Calu3 (cell line): ENCODE results near the gene SRPK2. TPM values are rescaled to one million over a fixed set of nuclear protein-coding genes. Genes with fewer than 3 reads are reported as not detected.
"Not testable (repeated sequence)": the region's sequence is repeated elsewhere in the genome, so short reads cannot be mapped to it uniquely, and the experiment has no call there.

Source experiments
- BruUV-seq: library from RNA; stranded (reverse); fragments of 400-500 nt; replicated peaks from 2 replicates; lab custom pipeline; 2021; lab: Mats Ljungman, UMichigan
- CTCF ChIA-PET: fragments of 300-600 bp; sonication (Branson Sonifier 250); formaldehyde crosslinking; loops from one replicate; lab custom pipeline; 2022; ENCODE audit warnings: antibody characterized with exemption; lab: Charles Lee
- DNase-seq: peaks from one replicate; pipeline ENCODE4 v3.0.0; 2022
- H3K27ac Mint-ChIP-seq: one replicate; pipeline ENCODE4 v1.8.0; 2022; ENCODE audit warnings: mixed read lengths; ENCODE audit not compliant: unreplicated experiment
- H3K27me3 Mint-ChIP-seq: one replicate; pipeline ENCODE4 v1.8.0; 2022; ENCODE audit warnings: mixed read lengths; ENCODE audit not compliant: unreplicated experiment
- H3K36me3 Mint-ChIP-seq: one replicate; pipeline ENCODE4 v1.8.0; 2022; ENCODE audit warnings: mild to moderate bottlenecking, moderate library complexity, mixed read lengths; ENCODE audit not compliant: insufficient read depth, unreplicated experiment
- H3K4me1 Mint-ChIP-seq: one replicate; pipeline ENCODE4 v1.8.0; 2022; ENCODE audit warnings: mild to moderate bottlenecking, low read depth, mixed read lengths; ENCODE audit not compliant: unreplicated experiment
- H3K4me3 Mint-ChIP-seq: one replicate; pipeline ENCODE4 v1.8.0; 2022; ENCODE audit warnings: mild to moderate bottlenecking, low read depth, moderate library complexity, mixed read lengths; ENCODE audit not compliant: unreplicated experiment
- H3K9me3 Mint-ChIP-seq: one replicate; pipeline ENCODE4 v1.8.0; 2022; ENCODE audit warnings: low read depth, mixed read lengths; ENCODE audit not compliant: unreplicated experiment
- CTCF ChIP-seq: fragments of 200-600 bp; IDR thresholded peaks from one replicate; pipeline ENCODE4 v1.8.0; 2022; ENCODE audit warnings: antibody characterized with exemption; ENCODE audit not compliant: unreplicated experiment
- intact Hi-C: fragments of 100-400 bp; cut with micrococcal nuclease; formaldehyde crosslinking; loops from one replicate; pipeline ENCODE4 v1.10.0; 2022; ENCODE audit not compliant: unreplicated experiment
- total RNA-seq: library from RNA; stranded (reverse); gene quantifications from 2 replicates; pipeline ENCODE4 v1.2.3, GENCODE V29; 2022

SRPK2 gene
- total RNA-seq, 1 experiment from 2014 or later, result 40.2 TPM

- intact Hi-C loops, result no loop called here
- Mint-ChIP-seq H3K9me3 (no peaks in the 10 kb centered on the region), H3K27ac (no peak overlapping the region), H3K27me3 (no peaks in the 10 kb centered on the region), H3K4me3 (no peak overlapping the region), H3K36me3 (peaks cover 4% of the 10 kb centered on the region), H3K4me1 (peaks cover 5% of the 10 kb centered on the region)
- no peak for TF ChIP-seq CTCF
- DNase-seq, result no peak
- CTCF ChIA-PET, result interaction anchor here (0.6 kb wide), 1 partner anchor 22 kb away, joined by 4 read pairs; no protein-coding TSS in a partner anchor
- BruUV-seq, result no TSS peak
These were observed 92.9 kb downstream of the SRPK2 start for GRCh38 chr7:105295596-105296352.

GRCh38 chr7:105294482-105294881 lies 94.2 kb downstream of the SRPK2 start:
- not testable (repeated sequence) for BruUV-seq, H3K27me3 Mint-ChIP-seq

DNA sequence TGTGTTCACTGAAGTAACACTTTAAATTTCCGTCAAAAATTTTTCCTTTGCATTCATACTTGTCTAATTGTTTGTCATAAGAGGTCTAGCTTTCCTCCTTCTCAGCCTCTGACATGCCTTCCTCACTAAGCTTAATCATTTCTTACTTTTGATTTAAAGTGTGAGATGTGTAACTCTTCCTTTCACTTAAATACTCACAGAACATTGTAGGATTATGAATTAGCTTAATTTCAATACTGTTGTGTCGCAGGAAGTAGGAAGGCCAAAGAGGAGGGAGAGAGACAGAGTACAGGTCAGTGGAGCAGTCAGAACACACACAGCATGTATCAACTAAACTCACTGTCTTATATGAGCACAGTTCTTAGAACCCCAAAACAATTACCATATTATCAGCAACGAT lies 99.0 kb downstream of the SRPK2 start:
- H3K4me1 Mint-ChIP-seq, result no peaks in the 10 kb centered on the region
- H3K36me3 Mint-ChIP-seq, result peaks cover 4% of the 10 kb centered on the region
- no peak overlapping the region for H3K4me3 Mint-ChIP-seq
- no peaks in the 10 kb centered on the region for H3K9me3 Mint-ChIP-seq
- BruUV-seq, result no TSS peak
- no peaks in the 10 kb centered on the region for H3K27me3 Mint-ChIP-seq
- CTCF ChIA-PET, result no interaction called here
- H3K27ac Mint-ChIP-seq, result no peak overlapping the region
- TF ChIP-seq CTCF, result no peak
- intact Hi-C loops, result no loop called here
- DNase-seq, result no peak

More at GRCh38 chr7:105294482-105294881, 94.2 kb downstream of the SRPK2 start:
- intact Hi-C loops, H3K9me3 Mint-ChIP-seq, CTCF ChIA-PET, H3K4me3 Mint-ChIP-seq, H3K27ac Mint-ChIP-seq, DNase-seq, H3K4me1 Mint-ChIP-seq, H3K36me3 Mint-ChIP-seq: not testable (repeated sequence)

DNA sequence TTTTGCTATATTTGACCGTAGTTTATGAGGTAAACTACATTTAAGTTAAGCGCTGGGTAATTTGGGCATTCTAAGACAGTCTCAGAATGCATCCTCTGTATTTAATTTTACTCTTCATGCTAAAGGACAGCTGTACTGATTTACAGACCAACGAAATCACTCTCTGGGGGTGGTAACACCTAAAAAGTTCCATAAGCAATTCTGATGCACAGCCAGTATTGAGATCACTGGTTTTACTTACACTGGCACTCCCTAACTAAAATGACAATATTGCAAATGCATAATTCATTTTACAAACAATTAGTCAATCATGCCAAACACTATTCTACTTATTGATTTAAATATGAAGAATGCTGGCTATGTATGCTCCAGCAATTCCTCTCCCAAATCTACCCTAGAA lies 102.3 kb downstream of the SRPK2 start:
- H3K4me1 Mint-ChIP-seq, result no peaks in the 10 kb centered on the region
- no peak overlapping the region for H3K27ac Mint-ChIP-seq
- TF ChIP-seq CTCF, result no peak
- no peak overlapping the region for H3K4me3 Mint-ChIP-seq
- DNase-seq, result no peak
- no peaks in the 10 kb centered on the region for H3K9me3 Mint-ChIP-seq
- H3K36me3 Mint-ChIP-seq, result peaks cover 3% of the 10 kb centered on the region
- intact Hi-C loops, result no loop called here
- CTCF ChIA-PET, result no interaction called here
- H3K27me3 Mint-ChIP-seq, result no peaks in the 10 kb centered on the region
- BruUV-seq, result no TSS peak
